Stimulated activated CD4-positive, alpha-beta T cell treated with anti-CD3 and anti-CD28 coated beads, Interleukin-12 subunit alpha, Interleukin-12 subunit beta, amount 100 ng/mL, for 48 hours (primary cell): ENCODE measurements around the gene FMNL2.

Source experiments
- DNase-seq, 3 donors: peaks; one replicate each; pipeline ENCODE4 v3.0.0-alpha.2; 2020; ENCODE audit warnings: low read depth in 2 of 3, low spot score in 1 of 3

The FMNL2 gene

GRCh38 chr2:152548111-152548875 is 213.3 kb downstream of the FMNL2 start:
- DNase-seq: no peak

- no peak for DNase-seq
Measured at GRCh38 chr2:152548996-152549395, 214.0 kb downstream of the FMNL2 start.

- no peak for DNase-seq
Measured at GRCh38 chr2:152549423-152549822, 214.4 kb downstream of the FMNL2 start.

GRCh38 chr2:152550386-152550785 is 215.4 kb downstream of the FMNL2 start:
- no peak for DNase-seq

- DNase-seq: no peak
Measured at GRCh38 chr2:152552888-152553287, 217.9 kb downstream of the FMNL2 start.

- DNase-seq: no peak
Measured at GRCh38 chr2:152553518-152553917, 218.5 kb downstream of the FMNL2 start.

- DNase-seq: no peak
Measured at GRCh38 chr2:152555048-152555447, 220.1 kb downstream of the FMNL2 start.

- no peak for DNase-seq
Measured at GRCh38 chr2:152556506-152556905, 221.5 kb downstream of the FMNL2 start.

- DNase-seq: no peak
Measured at GRCh38 chr2:152557273-152557888, 222.4 kb downstream of the FMNL2 start.

GRCh38 chr2:152558158-152558984 is 223.4 kb downstream of the FMNL2 start:
- no peak for DNase-seq

GRCh38 chr2:152559008-152559407 is 224.0 kb downstream of the FMNL2 start:
- DNase-seq: no peak

- DNase-seq: no peak
Measured at GRCh38 chr2:152560166-152560565, 225.2 kb downstream of the FMNL2 start.

- no peak for DNase-seq
Measured at GRCh38 chr2:152560873-152561595, 226.1 kb downstream of the FMNL2 start.

GRCh38 chr2:152562198-152562884 is 227.4 kb downstream of the FMNL2 start:
- no peak for DNase-seq

GRCh38 chr2:152563764-152564163 is 228.8 kb downstream of the FMNL2 start:
- DNase-seq: no peak

GRCh38 chr2:152564754-152565551 is 230.0 kb downstream of the FMNL2 start:
- no peak for DNase-seq

GRCh38 chr2:152565884-152566727 is 231.1 kb downstream of the FMNL2 start:
- DNase-seq: no peak

GRCh38 chr2:152566728-152567069 is 231.7 kb downstream of the FMNL2 start:
- no peak for DNase-seq

GRCh38 chr2:152568531-152568930 is 233.6 kb downstream of the FMNL2 start:
- DNase-seq: no peak
